Astrocyte (in vitro differentiated cells and primary cell): ENCODE measurements around the gene ACACB.

ENCODE experiments used
- CTCF ChIP-seq: IDR thresholded peaks from 2 replicates; pipeline ENCODE4 v1.5.1; 2011; ENCODE audit warnings: low read depth, mild to moderate bottlenecking, inconsistent platforms, low read length, moderate library complexity; ENCODE audit not compliant: insufficient read depth
- EZH2 ChIP-seq: IDR thresholded peaks from 2 replicates; pipeline ENCODE4 v1.6.1; 2012; ENCODE audit warnings: mild to moderate bottlenecking, low read length, inconsistent platforms; ENCODE audit not compliant: insufficient read depth

GRCh38 chr12:109130297-109131153 lies 14.1 kb downstream of the ACACB start:
- TF ChIP-seq CTCF (no peak), EZH2 (no peak)
